Astrocyte (in vitro differentiated cells and primary cell): ENCODE measurements around the gene EGFL6.

ENCODE experiments used
- EZH2 ChIP-seq: IDR thresholded peaks from 2 replicates; pipeline ENCODE4 v1.6.1; 2012; ENCODE audit warnings: mild to moderate bottlenecking, low read length, inconsistent platforms; ENCODE audit not compliant: insufficient read depth
- TF ChIP-seq, protein P1 (sequence below): IDR thresholded peaks from 2 replicates; pipeline ENCODE4 v1.5.1; 2011; ENCODE audit warnings: low read depth, mild to moderate bottlenecking, inconsistent platforms, low read length, moderate library complexity; ENCODE audit not compliant: insufficient read depth

DNA sequence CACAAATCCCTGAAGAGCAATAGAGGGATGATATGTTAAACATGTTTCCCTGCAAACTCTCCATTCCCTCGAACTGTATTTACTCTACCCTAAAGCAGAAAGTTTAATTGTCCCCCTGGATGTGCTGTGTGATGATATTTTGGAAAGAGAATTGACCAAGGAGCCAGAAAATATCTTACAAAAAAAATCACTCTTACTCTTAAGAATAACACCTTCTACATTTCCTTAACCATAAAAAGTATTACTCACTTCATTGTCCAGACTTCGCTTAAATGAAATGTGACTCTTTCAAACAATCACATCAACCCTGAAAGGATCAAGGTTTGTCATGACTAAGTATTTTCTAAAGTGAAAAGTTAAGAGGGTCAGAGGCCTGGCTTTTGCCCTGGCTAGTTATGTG lies 49.0 kb upstream of the EGFL6 start:
- TF ChIP-seq, protein P1, sequence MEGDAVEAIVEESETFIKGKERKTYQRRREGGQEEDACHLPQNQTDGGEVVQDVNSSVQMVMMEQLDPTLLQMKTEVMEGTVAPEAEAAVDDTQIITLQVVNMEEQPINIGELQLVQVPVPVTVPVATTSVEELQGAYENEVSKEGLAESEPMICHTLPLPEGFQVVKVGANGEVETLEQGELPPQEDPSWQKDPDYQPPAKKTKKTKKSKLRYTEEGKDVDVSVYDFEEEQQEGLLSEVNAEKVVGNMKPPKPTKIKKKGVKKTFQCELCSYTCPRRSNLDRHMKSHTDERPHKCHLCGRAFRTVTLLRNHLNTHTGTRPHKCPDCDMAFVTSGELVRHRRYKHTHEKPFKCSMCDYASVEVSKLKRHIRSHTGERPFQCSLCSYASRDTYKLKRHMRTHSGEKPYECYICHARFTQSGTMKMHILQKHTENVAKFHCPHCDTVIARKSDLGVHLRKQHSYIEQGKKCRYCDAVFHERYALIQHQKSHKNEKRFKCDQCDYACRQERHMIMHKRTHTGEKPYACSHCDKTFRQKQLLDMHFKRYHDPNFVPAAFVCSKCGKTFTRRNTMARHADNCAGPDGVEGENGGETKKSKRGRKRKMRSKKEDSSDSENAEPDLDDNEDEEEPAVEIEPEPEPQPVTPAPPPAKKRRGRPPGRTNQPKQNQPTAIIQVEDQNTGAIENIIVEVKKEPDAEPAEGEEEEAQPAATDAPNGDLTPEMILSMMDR: no peak
- TF ChIP-seq EZH2: no peak
